Thoracic aorta endothelial cell (primary cell): ENCODE data around the gene UFSP2. TPM values are rescaled to one million over a fixed set of nuclear protein-coding genes. Genes with fewer than 3 reads are reported as not detected.

Experiments used
- small RNA-seq: library from RNA; depleted of rRNA; stranded (forward); fragments of <200 nt; gene quantifications from one replicate; pipeline ENCODE3, GENCODE V24; 2012
- total RNA-seq: library from RNA; depleted of rRNA; stranded (reverse); fragments of >200 nt; gene quantifications from 2 replicates; pipeline ENCODE4 v1.2.3, GENCODE V29; 2012

Gene UFSP2
- total RNA-seq: 40.8 and 40.9 TPM in 2 replicates

GRCh38 chr4:185425647-185426352 lies at the start of gene UFSP2:
TSS of gene UFSP2 (minus strand) at chr4:185425964. CDS start at chr4:185425868, 96 bp downstream.

GRCh38 chr4:185471235-185472102 lies 45.7 kb upstream of the UFSP2 start, which contains the start of gene CCDC110:
TSS of gene CCDC110 (minus strand) at chr4:185471733. CDS start at chr4:185471683, 50 bp downstream.

GRCh38 chr4:185396724-185397385 lies 28.9 kb downstream of the UFSP2 start, which contains the start of gene ANKRD37:
TSS of gene ANKRD37 (plus strand) at chr4:185396841. CDS start at chr4:185396924, 83 bp downstream.

GRCh38 chr4:185395238-185395955 lies 30.4 kb downstream of the UFSP2 start, which contains the start of gene LRP2BP:
TSS of gene LRP2BP (minus strand) at chr4:185395924. CDS start at chr4:185378186, 17,738 bp downstream.

Small RNAs within 50 kb of the gene (small RNA-seq; reads per million reads assigned to genes)
- not detected for gene RF00019

Other genes starting within 250 kb of the UFSP2 start
- 44.7 and 57.2 TPM in 2 replicates for gene CFAP97, start 222.0 kb downstream of the UFSP2 start, total RNA-seq
- 39.0 and 41.9 TPM in 2 replicates for gene SNX25, start 216.4 kb downstream of the UFSP2 start, total RNA-seq
- 0.53 and 0.57 TPM in 2 replicates for gene LRP2BP, start 30.0 kb downstream of the UFSP2 start, total RNA-seq
- 8.1 and 9.6 TPM in 2 replicates for gene ANKRD37, start 29.1 kb downstream of the UFSP2 start, total RNA-seq
- 0.43 and 0.53 TPM in 2 replicates for gene CCDC110, start 45.8 kb upstream of the UFSP2 start, total RNA-seq
- gene PDLIM3, start 109.5 kb upstream of the UFSP2 start, total RNA-seq: 18.2 and 34.6 TPM in 2 replicates